Peyer's patch (tissue), 4 donors: Measurements from ENCODE around the gene UBAC1. TPM values are rescaled to one million over a fixed set of nuclear protein-coding genes. Genes with fewer than 3 reads are reported as not detected.

Source experiments
- DNase-seq, 3 donors: peaks; one replicate each; pipeline ENCODE4 v3.0.0-alpha.2; 2017 to 2019
- H3K27ac ChIP-seq, 4 donors: fragments of 200-600 bp; sonication (generic); one replicate each; pipeline ENCODE4 v1.5.1; 2016 to 2019
- H3K27me3 ChIP-seq, 2 donors: fragments of 200-600 bp; sonication (generic); one replicate each; pipeline ENCODE4 v1.5.1; 2019
- H3K36me3 ChIP-seq, 3 donors: fragments of 200-600 bp; sonication (generic); one replicate each; pipeline ENCODE4 v1.5.1; 2016 to 2019
- H3K4me1 ChIP-seq, 4 donors: fragments of 200-600 bp; sonication (generic); one replicate each; pipeline ENCODE4 v1.5.1; 2016 to 2019
- H3K4me3 ChIP-seq, 4 donors: fragments of 200-600 bp; sonication (generic); 1 replicate in 3 of 4; 2 replicates in 1 of 4; pipeline ENCODE4 v1.5.1; 2016 to 2019; ENCODE audit warnings: mild to moderate bottlenecking in 1 of 4
- H3K9me3 ChIP-seq, 4 donors: fragments of 200-600 bp; sonication (generic); one replicate each; pipeline ENCODE4 v1.5.1; 2016 to 2019; ENCODE audit warnings: mild to moderate bottlenecking in 1 of 4
- CTCF ChIP-seq, 6 experiments: fragments of 450-650 bp in 4 of 6; fragments of 200-600 bp in 2 of 6; sonication (generic) in 1 of 6; IDR thresholded peaks; one replicate each; pipeline ENCODE4 v1.5.1; 2017 to 2019; ENCODE audit warnings: antibody characterized with exemption in 6 of 6, mild to moderate bottlenecking in 3 of 6, moderate library complexity in 1 of 6
- POLR2A ChIP-seq, 2 donors: fragments of 450-650 bp; IDR thresholded peaks; one replicate each; pipeline ENCODE4 v1.5.1; 2017; ENCODE audit warnings: antibody characterized with exemption in 2 of 2, mild to moderate bottlenecking in 2 of 2, moderate library complexity in 2 of 2
- total RNA-seq, 4 donors: library from RNA; depleted of rRNA; stranded (reverse); fragments of >200 nt; gene quantifications; one replicate each; pipeline ENCODE4 v1.1.0, GENCODE V29; 2016

Gene UBAC1
- total RNA-seq, 4 donors from 2014 or later: 23.1 to 64.3 (median 43.9) TPM

DNA sequence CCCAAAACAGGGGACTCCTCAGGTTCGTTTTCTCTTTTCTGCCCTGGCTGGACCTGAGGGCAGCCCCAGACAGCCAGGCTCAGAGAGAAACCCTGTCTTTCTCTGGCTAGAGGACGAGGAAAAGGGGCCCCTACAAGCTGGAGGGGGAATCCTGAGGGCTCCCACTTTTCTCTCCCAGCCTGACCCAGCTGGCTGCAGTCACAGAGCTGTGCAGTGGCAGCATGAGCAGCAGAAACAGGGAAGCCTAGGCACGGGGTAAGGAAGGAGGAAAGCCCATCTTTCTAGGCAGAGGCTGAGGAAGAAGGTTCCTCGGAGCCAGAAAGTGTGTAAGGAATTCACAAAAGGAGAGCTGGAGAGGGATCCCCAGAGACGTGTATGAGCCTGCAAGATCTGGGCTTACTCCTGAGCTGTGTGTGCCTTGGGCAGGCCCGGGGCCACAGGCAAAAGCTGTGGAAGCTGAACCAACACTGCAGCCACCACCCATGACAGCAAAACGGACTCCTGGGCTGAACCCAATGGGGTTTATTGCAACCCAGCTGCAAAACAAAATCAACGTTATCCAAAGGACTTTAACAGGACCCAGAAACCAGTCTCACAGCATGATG lies 70.0 kb downstream of the UBAC1 start:
- DNase-seq: no peak
- H3K36me3 ChIP-seq: no peaks in the 10 kb centered on the region
- no peak for TF ChIP-seq CTCF (IDR thresholded peaks at IDR 0.05)
- peaks cover 0 to 31% (median 4%) of the 10 kb centered on the region in 4 donors for H3K4me1 ChIP-seq
- no peak overlapping the region for H3K27ac ChIP-seq
- H3K4me3 ChIP-seq: no peak overlapping the region
- no peaks in the 10 kb centered on the region for H3K27me3 ChIP-seq
- no peaks in the 10 kb centered on the region for H3K9me3 ChIP-seq

GRCh38 chr9:135890190-135891026 lies 70.8 kb downstream of the UBAC1 start:
- Histone ChIP-seq H3K9me3 (no peaks in the 10 kb centered on the region), H3K4me1 (peaks cover 0 to 31% (median 4%) of the 10 kb centered on the region in 4 donors), H3K27me3 (no peaks in the 10 kb centered on the region), H3K36me3 (no peaks in the 10 kb centered on the region), H3K4me3 (no peak overlapping the region), H3K27ac (no peak overlapping the region)
- TF ChIP-seq CTCF (IDR thresholded peaks at IDR 0.05) (no peak), POLR2A (IDR thresholded peaks at IDR 0.05) (no peak)
- DNase-seq: no peak

- no peak for DNase-seq
Observed at GRCh38 chr9:135889564-135890189, 71.5 kb downstream of the UBAC1 start.

GRCh38 chr9:135888766-135889394 lies 72.3 kb downstream of the UBAC1 start:
- Histone ChIP-seq H3K27me3 (no peaks in the 10 kb centered on the region), H3K27ac (no peak overlapping the region), H3K4me3 (no peak overlapping the region), H3K36me3 (no peaks in the 10 kb centered on the region), H3K4me1 (peaks cover 0 to 38% (median 4%) of the 10 kb centered on the region in 4 donors), H3K9me3 (no peaks in the 10 kb centered on the region)
- DNase-seq: no peak
- no peak for TF ChIP-seq CTCF (IDR thresholded peaks at IDR 0.05)
- TF ChIP-seq POLR2A (IDR thresholded peaks at IDR 0.05): no peak

More at GRCh38 chr9:135889564-135890189, 71.5 kb downstream of the UBAC1 start:
- H3K9me3 ChIP-seq: no peaks in the 10 kb centered on the region
- no peak overlapping the region for H3K27ac ChIP-seq
- no peaks in the 10 kb centered on the region for H3K27me3 ChIP-seq
- peaks cover 0 to 38% (median 4%) of the 10 kb centered on the region in 4 donors for H3K4me1 ChIP-seq
- TF ChIP-seq CTCF (IDR thresholded peaks at IDR 0.05): no peak
- TF ChIP-seq POLR2A (IDR thresholded peaks at IDR 0.05): no peak
- no peak overlapping the region for H3K4me3 ChIP-seq
- no peaks in the 10 kb centered on the region for H3K36me3 ChIP-seq

DNA sequence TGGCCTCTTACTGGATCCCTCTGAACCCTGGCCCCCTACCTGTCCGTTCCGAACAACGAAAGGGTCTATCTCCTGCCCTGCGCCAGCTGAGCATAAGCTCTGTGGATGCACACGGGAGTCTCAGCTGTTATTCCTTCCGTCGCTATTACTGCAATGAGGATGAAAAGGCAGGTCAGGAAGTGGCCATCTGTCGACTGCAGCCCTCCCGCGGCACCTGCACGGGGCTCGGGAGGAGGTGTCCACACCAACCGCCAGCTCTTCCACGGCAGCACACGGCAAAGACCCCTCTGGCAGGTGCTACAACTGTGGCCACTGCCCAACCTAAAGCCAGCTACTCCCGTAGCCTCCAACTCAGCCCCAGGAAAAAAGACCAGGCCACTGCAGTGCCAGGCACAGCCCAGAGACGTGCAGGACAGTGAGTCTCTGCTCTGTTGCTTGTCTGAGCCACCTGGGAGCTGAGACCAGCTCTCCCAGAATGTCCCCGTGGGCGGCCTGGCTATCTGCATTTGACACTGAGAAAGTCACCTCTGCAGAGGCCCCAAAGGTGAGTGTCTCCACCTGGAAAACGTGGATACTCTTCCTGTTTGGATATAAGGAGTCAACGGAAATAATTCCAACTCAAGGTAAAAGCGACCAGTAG lies 72.9 kb downstream of the UBAC1 start:
- H3K27ac ChIP-seq: peak overlapping the region in 1 of 4 donors; percentile 49

More for the DNA sequence above, 72.9 kb downstream of the UBAC1 start:
- no peaks in the 10 kb centered on the region for H3K9me3 ChIP-seq
- H3K4me3 ChIP-seq: peak overlapping the region in 1 of 4 donors; percentile 24
- peaks cover 0 to 38% (median 4%) of the 10 kb centered on the region in 4 donors for H3K4me1 ChIP-seq
- no peak for DNase-seq
- no peaks in the 10 kb centered on the region for H3K36me3 ChIP-seq
- no peaks in the 10 kb centered on the region for H3K27me3 ChIP-seq
- TF ChIP-seq POLR2A (IDR thresholded peaks at IDR 0.05) (no peak), CTCF (IDR thresholded peaks at IDR 0.05) (no peak)
